ENCODE data around the gene SPG21. TPM values are rescaled to one million over a fixed set of nuclear protein-coding genes. Genes with fewer than 3 reads are reported as not detected.

SPG21 gene
- total and polyA plus RNA-seq, 10 donors: 48.9 to 101 (median 80.6) TPM

DNA sequence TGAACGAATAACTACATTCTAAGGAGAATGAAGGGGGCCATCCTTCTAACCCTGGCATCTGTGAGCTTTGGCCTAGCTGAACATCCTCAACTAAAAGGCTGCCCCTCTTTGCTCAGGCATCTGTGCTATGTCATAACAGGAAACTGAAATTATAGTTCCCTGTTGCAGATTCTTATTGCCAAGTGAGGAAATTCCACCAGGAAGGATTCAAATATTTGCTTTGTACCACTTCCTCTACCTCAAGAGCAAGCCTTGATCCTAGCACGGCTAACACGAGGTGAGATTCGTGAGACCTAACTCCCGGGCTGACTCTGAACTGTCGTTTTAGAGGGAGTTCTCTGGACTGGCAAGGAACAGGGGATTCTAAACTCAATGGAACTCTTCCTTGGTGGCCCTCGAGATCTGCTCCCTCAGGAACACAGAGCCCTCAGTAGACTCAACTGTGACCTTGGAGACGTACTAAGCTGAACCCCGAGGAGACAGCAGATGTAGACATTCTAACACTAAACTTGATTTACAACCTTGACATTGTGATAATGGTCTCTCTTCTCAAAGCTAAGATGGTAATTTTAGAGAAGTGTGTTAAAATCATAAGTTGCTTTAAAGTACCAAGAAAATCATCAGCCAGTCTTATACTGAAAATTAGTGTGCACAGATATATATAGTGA lies 4.2 kb downstream of the SPG21 start:
- Histone ChIP-seq H3K27ac (peak overlapping the region; percentile 9 to 91 (median 82)), H3K4me1 (peaks cover 28 to 86% (median 69%) of the 10 kb centered on the region in 6 donors), H3K9me3 (no peaks in the 10 kb centered on the region), H3K36me3 (peaks cover 0 to 38% (median 5%) of the 10 kb centered on the region in 6 donors), H3K4me3 (peak overlapping the region in 1 of 8 donors; percentile 24), H3K27me3 (replicated peaks in 1 of 7) (no peaks in the 10 kb centered on the region)
- TF ChIP-seq CTCF (IDR thresholded peaks at IDR 0.05 in 8 of 11, conservative IDR thresholded peaks at IDR 0.05 in 3 of 11): no peak
- TF ChIP-seq POLR2A (IDR thresholded peaks at IDR 0.05): no peak
- 12 to 24% (median 16%) methylated on average over 9 of the region's 9 CpGs for WGBS, 5 donors
- DNase-seq: no peak
- intact Hi-C loops (cut with DNase I; ENCODE audit: low total_unique reads): no loop called here

- Histone ChIP-seq H3K4me3 (no peak overlapping the region), H3K4me1 (peaks cover 19 to 62% (median 47%) of the 10 kb centered on the region in 6 donors), H3K27ac (peak overlapping the region in 2 of 8 donors; percentile 30 to 46), H3K9me3 (no peaks in the 10 kb centered on the region), H3K36me3 (peaks cover 0 to 62% (median 27%) of the 10 kb centered on the region in 6 donors), H3K27me3 (replicated peaks in 1 of 7) (no peaks in the 10 kb centered on the region)
- 90 to 97% (median 95%) methylated on average over 1 of the region's 1 CpG for WGBS, 5 donors
- TF ChIP-seq CTCF (IDR thresholded peaks at IDR 0.05 in 8 of 11, conservative IDR thresholded peaks at IDR 0.05 in 3 of 11) (no peak), POLR2A (IDR thresholded peaks at IDR 0.05) (no peak)
- intact Hi-C loops (cut with DNase I; ENCODE audit: low total_unique reads): no loop called here
- DNase-seq: no peak
These were observed 7.2 kb downstream of the SPG21 start for GRCh38 chr15:64982472-64982871.

- no peaks in the 10 kb centered on the region for H3K27me3 ChIP-seq (replicated peaks in 1 of 7)
- H3K36me3 ChIP-seq: peaks cover 0 to 62% (median 32%) of the 10 kb centered on the region in 6 donors
- H3K4me3 ChIP-seq: no peak overlapping the region
- 76 to 85% (median 81%) methylated on average over 6 of the region's 6 CpGs for WGBS, 5 donors
- intact Hi-C loops (cut with DNase I; ENCODE audit: low total_unique reads): no loop called here
- H3K27ac ChIP-seq: peak overlapping the region in 3 of 8 donors; percentile 30 to 46 (median 41)
- no peak for TF ChIP-seq CTCF (IDR thresholded peaks at IDR 0.05 in 8 of 11, conservative IDR thresholded peaks at IDR 0.05 in 3 of 11)
- no peak for TF ChIP-seq POLR2A (IDR thresholded peaks at IDR 0.05)
- TF ChIP-seq POLR2AphosphoS5 (IDR thresholded peaks at IDR 0.05): no peak
- H3K9me3 ChIP-seq: no peaks in the 10 kb centered on the region
- DNase-seq: no peak
- peaks cover 15 to 56% (median 42%) of the 10 kb centered on the region in 6 donors for H3K4me1 ChIP-seq
These were observed 7.8 kb downstream of the SPG21 start for GRCh38 chr15:64981812-64982431.

- TF ChIP-seq POLR2A (IDR thresholded peaks at IDR 0.05) (no peak), CTCF (IDR thresholded peaks at IDR 0.05 in 8 of 11, conservative IDR thresholded peaks at IDR 0.05 in 3 of 11) (no peak), POLR2AphosphoS5 (IDR thresholded peaks at IDR 0.05) (no peak)
- Histone ChIP-seq H3K4me3 (no peak overlapping the region), H3K27ac (no peak overlapping the region), H3K4me1 (peaks cover 0 to 30% (median 15%) of the 10 kb centered on the region in 6 donors), H3K36me3 (peaks cover 0 to 88% (median 55%) of the 10 kb centered on the region in 6 donors), H3K27me3 (replicated peaks in 1 of 7) (no peaks in the 10 kb centered on the region), H3K9me3 (no peaks in the 10 kb centered on the region)
- WGBS, 5 donors: 80 to 94% (median 86%) methylated on average over 7 of the region's 7 CpGs
- intact Hi-C loops (cut with DNase I; ENCODE audit: low total_unique reads): no loop called here
- DNase-seq: no peak
These were observed 10.4 kb downstream of the SPG21 start for GRCh38 chr15:64979252-64979710.
